WTC11 (cell line): ENCODE data around the gene SAMD4A. TPM values are rescaled to one million over a fixed set of nuclear protein-coding genes. Genes with fewer than 3 reads are reported as not detected.

ENCODE experiments used
- ATAC-seq: fragments of 200-7000 bp; cut with Tn5 transposase; 2 replicates; pipeline ENCODE4 v1.10.0; 2021; ENCODE audit warnings: mild to moderate bottlenecking, moderate library complexity
- CTCF ChIA-PET: fragments of 300-600 bp; sonication (Branson Sonifier 250); formaldehyde crosslinking; loops from one replicate; lab custom pipeline; 2021; ENCODE audit warnings: antibody characterized with exemption; lab: Charles Lee
- POLR2A ChIA-PET: fragments of 350-600 bp; sonication (Branson Sonifier 250); formaldehyde crosslinking; loops from one replicate; lab custom pipeline; 2021; ENCODE audit warnings: antibody characterized with exemption; lab: Charles Lee
- DNase-seq: peaks from one replicate; pipeline ENCODE4 v3.0.0; 2021; ENCODE audit warnings: low spot score
- H3K27ac Mint-ChIP-seq: 2 replicates; pipeline ENCODE4 v1.8.0; 2021; ENCODE audit warnings: mixed read lengths
- H3K27me3 Mint-ChIP-seq: 2 replicates; pipeline ENCODE4 v1.8.0; 2021; ENCODE audit warnings: low read depth, mild to moderate bottlenecking, moderate library complexity, mixed read lengths
- H3K36me3 Mint-ChIP-seq: 2 replicates; pipeline ENCODE4 v1.8.0; 2021; ENCODE audit warnings: mixed read lengths
- H3K4me1 Mint-ChIP-seq: 2 replicates; pipeline ENCODE4 v1.8.0; 2022; ENCODE audit warnings: mixed read lengths
- H3K4me3 Mint-ChIP-seq: 2 replicates; pipeline ENCODE4 v1.8.0; 2021; ENCODE audit warnings: mild to moderate bottlenecking, moderate library complexity, mixed read lengths
- H3K9me3 Mint-ChIP-seq: 2 replicates; pipeline ENCODE4 v1.8.0; 2021; ENCODE audit warnings: mixed read lengths
- ATF3 ChIP-seq: sonication (generic); formaldehyde crosslinking; conservative IDR thresholded peaks from 2 replicates; pipeline ENCODE4 v1.8.1; 2022; ENCODE audit warnings: mild to moderate bottlenecking, missing genetic modification reagents
- CDX4 ChIP-seq: fragments of 250-450 bp; sonication (Bioruptor Pico); IDR thresholded peaks from 2 replicates; pipeline ENCODE4 v1.9.0; 2021; ENCODE audit warnings: moderate library complexity, mild to moderate bottlenecking, inconsistent platforms, borderline replicate concordance
- CREB1 ChIP-seq: sonication (generic); formaldehyde crosslinking; IDR thresholded peaks from 2 replicates; pipeline ENCODE4 v1.8.0; 2023; ENCODE audit warnings: mild to moderate bottlenecking, missing genetic modification reagents
- ETV6 ChIP-seq: sonication (generic); formaldehyde crosslinking; IDR thresholded peaks from 2 replicates; pipeline ENCODE4 v1.8.1; 2022; ENCODE audit warnings: mild to moderate bottlenecking, missing genetic modification reagents
- FOXJ3 ChIP-seq: sonication (generic); formaldehyde crosslinking; IDR thresholded peaks from 2 replicates; pipeline ENCODE4 v1.9.0; 2021; ENCODE audit warnings: missing genetic modification reagents, mild to moderate bottlenecking, borderline replicate concordance
- FOXP1 ChIP-seq: sonication (generic); formaldehyde crosslinking; IDR thresholded peaks from 2 replicates; pipeline ENCODE4 v1.8.0; 2022; ENCODE audit warnings: missing genetic modification reagents, mild to moderate bottlenecking, moderate library complexity, borderline replicate concordance
- GABPB1 ChIP-seq: sonication (generic); formaldehyde crosslinking; IDR thresholded peaks from 2 replicates; pipeline ENCODE4 v1.8.1; 2023; ENCODE audit warnings: mild to moderate bottlenecking, missing genetic modification reagents
- HMGXB4 ChIP-seq: sonication (generic); formaldehyde crosslinking; IDR thresholded peaks from 2 replicates; pipeline ENCODE4 v1.8.1; 2023; ENCODE audit warnings: mild to moderate bottlenecking, moderate library complexity, missing genetic modification reagents
- IRF1 ChIP-seq: sonication (generic); formaldehyde crosslinking; IDR thresholded peaks from 2 replicates; pipeline ENCODE4 v1.8.0; 2023; ENCODE audit warnings: missing genetic modification reagents
- KAT7 ChIP-seq: sonication (generic); formaldehyde crosslinking; IDR thresholded peaks from 2 replicates; pipeline ENCODE4 v1.8.1; 2023; ENCODE audit warnings: missing genetic modification reagents, mild to moderate bottlenecking, borderline replicate concordance
- NFE2L1 ChIP-seq: sonication (generic); formaldehyde crosslinking; IDR thresholded peaks from 2 replicates; pipeline ENCODE4 v1.8.1; 2023; ENCODE audit warnings: missing genetic modification reagents
- NFYB ChIP-seq: sonication (generic); formaldehyde crosslinking; conservative IDR thresholded peaks from 2 replicates; pipeline ENCODE4 v1.8.0; 2022; ENCODE audit warnings: low read depth, missing genetic modification reagents
- NR1H2 ChIP-seq: sonication (generic); formaldehyde crosslinking; IDR thresholded peaks from 2 replicates; pipeline ENCODE4 v1.9.0; 2021; ENCODE audit warnings: mild to moderate bottlenecking, moderate library complexity, missing genetic modification reagents
- NR3C1 ChIP-seq: sonication (generic); formaldehyde crosslinking; conservative IDR thresholded peaks from 2 replicates; pipeline ENCODE4 v1.8.1; 2023; ENCODE audit warnings: low read depth, mild to moderate bottlenecking, missing genetic modification reagents
- PRDM15 ChIP-seq: sonication (generic); formaldehyde crosslinking; IDR thresholded peaks from 2 replicates; pipeline ENCODE4 v1.8.0; 2022; ENCODE audit warnings: missing genetic modification reagents
- PRRX2 ChIP-seq: fragments of 250-450 bp; sonication (Bioruptor Pico); IDR thresholded peaks from 2 replicates; pipeline ENCODE4 v1.8.0; 2021; ENCODE audit warnings: mild to moderate bottlenecking
- RELA ChIP-seq: sonication (generic); formaldehyde crosslinking; IDR thresholded peaks from 2 replicates; pipeline ENCODE4 v1.8.1; 2022; ENCODE audit warnings: missing genetic modification reagents, mild to moderate bottlenecking, borderline replicate concordance
- SP1 ChIP-seq: sonication (generic); formaldehyde crosslinking; conservative IDR thresholded peaks from 2 replicates; pipeline ENCODE4 v1.8.1; 2022; ENCODE audit warnings: missing genetic modification reagents
- STAT6 ChIP-seq: sonication (generic); formaldehyde crosslinking; conservative IDR thresholded peaks from 2 replicates; pipeline ENCODE4 v1.8.1; 2023; ENCODE audit warnings: mild to moderate bottlenecking, low read depth, missing genetic modification reagents, moderate library complexity
- ZMAT4 ChIP-seq: fragments of 250-450 bp; sonication (Bioruptor Pico); IDR thresholded peaks from 2 replicates; pipeline ENCODE4 v1.9.0; 2021; ENCODE audit warnings: mild to moderate bottlenecking
- total RNA-seq: library from RNA; stranded (reverse); gene quantifications from 3 replicates; pipeline ENCODE4 v1.2.3, GENCODE V29; 2021

Gene SAMD4A
- total RNA-seq, 1 experiment from 2014 or later = 6.0 TPM

- H3K9me3 Mint-ChIP-seq = no peaks in the 10 kb centered on the region
- ATAC-seq = no peak
- H3K27ac Mint-ChIP-seq = no peak overlapping the region
- CTCF ChIA-PET = interaction anchor here (0.5 to 0.8 kb wide), 2 partner anchors 46 to 134 kb away, joined by 4 to 6 read pairs; no protein-coding TSS in a partner anchor
- no peak overlapping the region for H3K4me3 Mint-ChIP-seq
- no peaks in the 10 kb centered on the region for H3K36me3 Mint-ChIP-seq
- TF ChIP-seq ETV6 (CRISPR knock-in tag) (no peak), NR3C1 (no peak), RELA (no peak), NFE2L1 (CRISPR knock-in tag) (no peak), FOXP1 (CRISPR knock-in tag) (no peak), IRF1 (CRISPR knock-in tag) (no peak), ZMAT4 (CRISPR knock-in tag) (no peak), HMGXB4 (CRISPR knock-in tag) (no peak), CDX4 (CRISPR knock-in tag) (no peak), NFYB (CRISPR knock-in tag) (no peak), NR1H2 (CRISPR knock-in tag) (no peak), ATF3 (no peak)
- DNase-seq = no peak
- POLR2A ChIA-PET = no interaction called here
- H3K4me1 Mint-ChIP-seq = peaks cover 61% of the 10 kb centered on the region
- H3K27me3 Mint-ChIP-seq = no peaks in the 10 kb centered on the region
These were observed 104.6 kb downstream of the SAMD4A start for GRCh38 chr14:54671537-54671936.

- ATAC-seq (no peak), DNase-seq (no peak)
- POLR2A ChIA-PET = no interaction called here
- H3K27ac Mint-ChIP-seq = no peak overlapping the region
- peaks cover 67% of the 10 kb centered on the region for H3K4me1 Mint-ChIP-seq
- CTCF ChIA-PET = interaction anchor here (0.5 to 2.0 kb wide), 3 partner anchors 19 to 101 kb away, joined by 4 to 15 read pairs (median 10); no protein-coding TSS in a partner anchor
- no peaks in the 10 kb centered on the region for H3K27me3 Mint-ChIP-seq
- H3K36me3 Mint-ChIP-seq = no peaks in the 10 kb centered on the region
- H3K9me3 Mint-ChIP-seq = no peaks in the 10 kb centered on the region
- no peak overlapping the region for H3K4me3 Mint-ChIP-seq
- TF ChIP-seq PRDM15 (no peak), CDX4 (CRISPR knock-in tag) (no peak), KAT7 (CRISPR knock-in tag) (no peak), PRRX2 (CRISPR knock-in tag) (no peak), NR1H2 (CRISPR knock-in tag) (no peak), CREB1 (no peak), SP1 (no peak), FOXJ3 (CRISPR knock-in tag) (no peak), ATF3 (no peak), STAT6 (CRISPR knock-in tag) (no peak), GABPB1 (CRISPR knock-in tag) (no peak), HMGXB4 (CRISPR knock-in tag) (no peak)
These were observed 105.3 kb downstream of the SAMD4A start for GRCh38 chr14:54672181-54672580.
